GM12865 (cell line): ENCODE measurements around the gene SMARCA4.
"Not testable (repeated sequence)": the region's sequence is repeated elsewhere in the genome, so short reads cannot be mapped to it uniquely, and the experiment has no call there.

Source experiments
- DNase-seq: peaks from one replicate; pipeline ENCODE4 v3.0.0; 2010; ENCODE audit warnings: low read depth
- H3K4me3 ChIP-seq: 2 replicates; pipeline ENCODE4 v1.5.1; 2011; ENCODE audit warnings: mild to moderate bottlenecking, low read depth, low read length, control low read depth
- CTCF ChIP-seq: IDR thresholded peaks from 2 replicates; pipeline ENCODE4 v1.5.1; 2011; ENCODE audit warnings: low read length, control low read depth, low read depth, inconsistent platforms; ENCODE audit not compliant: insufficient read depth; ENCODE audit errors: missing control alignments

SMARCA4 gene

DNA sequence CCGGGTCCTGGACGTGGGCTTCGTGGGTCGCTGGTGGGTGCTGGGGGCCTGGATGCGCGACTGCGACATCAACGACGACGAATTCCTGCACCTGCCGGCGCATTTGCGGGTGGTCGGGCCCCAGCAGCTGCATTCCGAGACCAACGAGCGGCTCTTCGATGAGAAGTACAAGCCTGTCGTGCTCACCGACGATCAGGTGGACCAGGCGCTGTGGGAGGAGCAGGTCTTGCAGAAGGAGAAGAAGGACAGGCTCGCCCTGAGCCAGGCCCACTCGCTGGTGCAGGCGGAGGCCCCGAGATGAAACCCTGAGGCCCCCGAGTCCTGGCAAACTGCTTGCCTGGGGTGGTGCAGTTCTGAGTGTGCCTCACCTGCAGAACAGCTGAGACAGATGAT, 31.4 kb upstream of the SMARCA4 start:
- peak overlapping the region; percentile 82 for H3K4me3 ChIP-seq
- no peak for TF ChIP-seq CTCF
- DNase-seq, result no peak

GRCh38 chr19:10935371-10936059, 25.3 kb upstream of the SMARCA4 start:
- TF ChIP-seq CTCF, result no peak
- H3K4me3 ChIP-seq, result no peak overlapping the region
- no peak for DNase-seq

GRCh38 chr19:10936661-10937084, 24.2 kb upstream of the SMARCA4 start:
- peak; percentile 73 for TF ChIP-seq CTCF
- no peak overlapping the region for H3K4me3 ChIP-seq
- DNase-seq, result peak; percentile 79

GRCh38 chr19:10941649-10942048, 19.2 kb upstream of the SMARCA4 start:
- DNase-seq, H3K4me3 ChIP-seq: not testable (repeated sequence)

DNA sequence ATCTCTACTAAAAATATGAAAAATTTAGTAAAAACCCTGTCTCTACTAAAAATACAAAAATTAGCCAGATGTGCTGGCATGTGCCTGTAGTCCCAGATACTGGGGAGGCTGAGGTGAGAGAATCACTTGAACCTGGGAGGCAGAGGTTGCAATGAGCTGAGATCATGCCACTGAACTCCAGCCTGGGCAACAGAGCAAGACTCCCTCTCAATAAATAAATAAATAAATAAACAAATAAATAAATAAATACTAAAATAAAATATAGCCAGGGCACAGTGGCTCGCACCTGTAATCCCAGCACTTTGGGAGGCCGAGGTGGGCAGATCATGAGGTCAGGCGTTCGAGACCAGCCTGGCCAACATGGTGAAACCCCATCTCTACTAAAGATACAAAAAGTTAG, 17.4 kb upstream of the SMARCA4 start:
- DNase-seq, H3K4me3 ChIP-seq: not testable (repeated sequence)

DNA sequence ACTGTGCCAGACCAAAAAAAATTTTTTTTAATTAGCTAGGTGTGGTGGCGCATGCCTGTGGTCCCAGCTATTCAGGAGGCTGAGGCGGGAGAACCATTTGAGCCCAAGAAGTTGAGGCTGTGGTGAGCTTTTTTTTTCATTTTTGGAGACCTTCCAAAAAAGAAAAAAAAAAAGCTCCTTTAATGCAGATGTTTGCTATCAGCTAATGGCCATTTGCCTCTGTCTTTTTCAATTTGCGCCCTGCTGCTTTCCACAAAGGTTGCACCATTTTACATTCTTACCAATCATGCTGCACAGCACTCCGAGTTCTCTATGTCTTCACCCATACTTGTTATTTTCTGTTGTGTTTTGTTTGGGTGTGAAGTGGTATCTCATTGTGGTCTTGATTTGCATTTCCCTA, 15.6 kb upstream of the SMARCA4 start:
- peak; percentile 38 for DNase-seq
- no peak overlapping the region for H3K4me3 ChIP-seq
- TF ChIP-seq CTCF, result no peak

DNA sequence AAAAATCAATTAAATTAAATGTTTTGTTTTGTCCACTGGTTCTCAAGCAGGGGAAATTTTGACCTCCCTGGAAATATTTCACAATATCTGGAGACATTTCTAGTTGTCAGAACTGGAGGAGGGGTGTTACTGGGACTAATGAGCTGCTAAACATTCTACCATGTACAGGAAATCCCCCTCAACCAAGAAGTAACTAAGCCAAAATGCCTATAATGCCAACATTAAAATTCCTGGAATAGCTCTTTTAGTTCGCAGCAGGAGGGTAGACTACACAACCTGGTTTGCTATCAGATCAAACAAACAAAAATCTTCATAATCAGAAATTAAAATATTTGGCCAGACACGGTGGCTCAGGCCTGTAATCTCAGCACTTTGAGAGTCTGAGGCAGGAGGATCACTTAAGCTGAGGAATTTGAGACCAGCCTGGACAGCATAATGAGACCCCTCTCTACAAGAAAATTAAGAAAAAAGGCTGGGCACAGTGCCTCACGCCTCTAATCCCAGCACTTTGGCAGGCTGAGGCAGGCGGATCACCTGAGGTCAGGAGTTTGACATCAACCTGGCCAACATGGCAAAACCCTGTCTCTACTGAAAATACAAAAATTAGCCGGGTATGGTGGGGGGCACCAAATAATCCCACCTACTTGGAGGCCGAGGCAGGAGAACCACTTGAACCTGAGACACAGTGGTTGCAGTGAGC, 13.7 kb upstream of the SMARCA4 start:
- TF ChIP-seq CTCF, result no peak
- no peak overlapping the region for H3K4me3 ChIP-seq
- no peak for DNase-seq

DNA sequence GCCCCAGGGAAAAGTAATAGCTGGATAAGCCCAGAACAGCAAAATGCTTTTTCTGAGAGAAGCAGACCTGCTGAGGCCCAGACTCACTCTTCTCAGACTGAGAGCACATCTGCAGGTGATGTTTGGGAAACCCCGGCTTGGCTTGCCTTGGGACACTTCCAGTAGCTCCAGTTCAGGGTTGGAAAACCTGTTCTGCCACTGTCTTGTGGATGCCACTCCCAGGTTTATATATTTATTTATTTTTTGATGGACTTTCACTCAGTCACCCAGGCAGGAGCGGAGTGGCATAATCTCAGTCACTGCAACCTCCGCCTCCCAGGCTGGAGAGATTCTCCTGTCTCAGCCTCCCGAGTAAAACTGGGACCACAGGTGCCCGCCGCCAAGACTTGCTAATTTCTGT, 8.0 kb upstream of the SMARCA4 start:
- no peak overlapping the region for H3K4me3 ChIP-seq
- no peak for DNase-seq
- no peak for TF ChIP-seq CTCF

DNA sequence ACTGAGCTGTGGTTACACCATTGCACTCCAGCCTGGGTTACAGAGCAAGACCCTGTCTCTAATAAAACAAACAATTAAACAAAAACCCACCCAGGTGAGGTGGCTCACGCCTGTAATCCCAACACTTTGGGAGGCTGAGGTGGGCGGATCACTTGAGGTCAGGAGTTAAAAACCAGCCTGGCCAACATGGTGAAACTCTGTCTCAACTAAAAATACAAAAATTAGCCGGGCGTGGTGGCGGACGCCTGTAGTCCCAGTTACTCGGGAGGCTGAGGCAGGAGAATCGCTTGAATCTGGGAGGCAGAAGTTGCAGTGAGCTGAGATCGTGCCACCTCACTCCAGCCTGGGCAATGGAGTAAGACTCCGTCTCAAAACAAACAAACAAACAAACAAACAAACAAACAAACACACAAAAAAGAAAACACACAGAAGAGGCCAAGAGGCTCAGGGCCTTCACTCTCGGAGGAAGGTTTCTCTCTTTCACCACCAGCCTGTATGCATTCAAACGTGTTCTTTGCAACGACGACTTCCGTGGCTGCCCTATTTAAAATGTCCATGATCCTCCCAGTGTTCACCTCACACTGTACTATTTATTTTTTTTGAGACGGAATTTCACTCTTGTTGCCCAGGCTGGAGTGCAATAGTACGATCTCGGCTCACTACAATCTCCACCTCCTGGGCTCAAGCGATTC, 1.4 kb upstream of the SMARCA4 start:
- DNase-seq, result not testable (repeated sequence)
- peak overlapping the region; percentile 89 for H3K4me3 ChIP-seq
